Measurements from ENCODE around the gene IGF1. TPM values are rescaled to one million over a fixed set of nuclear protein-coding genes. Genes with fewer than 3 reads are reported as not detected.

The IGF1 gene
- polyA plus RNA-seq, 1 of the 3 experiments (the other 2 are of a cell fraction), result 0.07 TPM

GRCh38 chr12:102471556-102471955 lies 8.8 kb downstream of the IGF1 start:
- TF ChIP-seq MEF2A (IDR thresholded peaks at IDR 0.05; ENCODE audit: borderline replicate concordance, low read depth), result no peak
- no peak for TF ChIP-seq POLR2AphosphoS5 (IDR thresholded peaks at IDR 0.05; ENCODE audit: low read depth, low read length)
- no peak for TF ChIP-seq FOXM1 (IDR thresholded peaks at IDR 0.05; ENCODE audit: low read depth)
- TF ChIP-seq FOSL2 (IDR thresholded peaks at IDR 0.05; ENCODE audit: borderline replicate concordance, low read depth), result no peak
- no peak for TF ChIP-seq JUND (IDR thresholded peaks at IDR 0.05)
- Histone ChIP-seq H4K20me1 (ENCODE audit: insufficient read depth) (no peaks in the 10 kb centered on the region), H3F3A (replicated peaks; ENCODE audit: insufficient read depth) (no peaks in the 10 kb centered on the region), H3K79me2 (ENCODE audit: insufficient read depth) (no peaks in the 10 kb centered on the region), H3K27me3 (ENCODE audit: insufficient read depth) (no peaks in the 10 kb centered on the region), H3K9ac (no peak overlapping the region), H3K9me3 (no peaks in the 10 kb centered on the region), H3K9me2 (no peaks in the 10 kb centered on the region), H3K27ac (ENCODE audit: low read depth in 2 of 2, low read length in 1 of 2) (no peak overlapping the region; a peak in 1 of 4 replicates), H3K36me3 (replicated peaks in 1 of 2; ENCODE audit: control insufficient read depth in 1 of 2, insufficient read depth in 2 of 2, low read length in 1 of 2) (no peaks in the 10 kb centered on the region), H2AFZ (ENCODE audit: low read depth) (no peak overlapping the region), H3K4me2 (no peak overlapping the region), H3K4me3 (ENCODE audit: low read depth in 2 of 2, low read length in 1 of 2) (no peak overlapping the region), H3K4me1 (ENCODE audit: control insufficient read depth in 1 of 2, insufficient read depth in 2 of 2, low read depth in 1 of 2, low read length in 1 of 2) (peaks cover 0 to 5% of the 10 kb centered on the region in 2 experiments; a peak in 2 of 4 replicates)
- CTCF ChIA-PET, result interaction anchor here (0.8 to 2.6 kb wide), 2 partner anchors 12 to 301 kb away, joined by 3 to 15 read pairs; no protein-coding TSS in a partner anchor
- WGBS (ENCODE audit: low lambda C conversion rate), result 11% methylated on average over 2 of the region's 2 CpGs
- POLR2A ChIA-PET, result no interaction called here
- DNase-seq, result no peak

GRCh38 chr12:102470945-102471344 lies 9.4 kb downstream of the IGF1 start:
- Histone ChIP-seq H3K79me2 (ENCODE audit: insufficient read depth) (no peaks in the 10 kb centered on the region), H3K4me1 (ENCODE audit: control insufficient read depth in 1 of 2, insufficient read depth in 2 of 2, low read depth in 1 of 2, low read length in 1 of 2) (peaks cover 0 to 5% of the 10 kb centered on the region in 2 experiments; a peak in 2 of 4 replicates), H3K36me3 (replicated peaks in 1 of 2; ENCODE audit: control insufficient read depth in 1 of 2, insufficient read depth in 2 of 2, low read length in 1 of 2) (no peaks in the 10 kb centered on the region), H3K9ac (no peak overlapping the region), H4K20me1 (ENCODE audit: insufficient read depth) (no peaks in the 10 kb centered on the region), H3K4me3 (ENCODE audit: low read depth in 2 of 2, low read length in 1 of 2) (no peak overlapping the region), H3K27me3 (ENCODE audit: insufficient read depth) (no peaks in the 10 kb centered on the region), H3K27ac (ENCODE audit: low read depth in 2 of 2, low read length in 1 of 2) (no peak overlapping the region; a peak in 1 of 4 replicates), H3K9me3 (no peaks in the 10 kb centered on the region), H3F3A (replicated peaks; ENCODE audit: insufficient read depth) (no peaks in the 10 kb centered on the region), H3K9me2 (no peaks in the 10 kb centered on the region), H2AFZ (ENCODE audit: low read depth) (no peak overlapping the region), H3K4me2 (no peak overlapping the region)
- WGBS (ENCODE audit: low lambda C conversion rate), result 17% methylated on average over 3 of the region's 3 CpGs
- DNase-seq, result no peak
- ChIA-PET CTCF (interaction anchor here (0.8 to 2.6 kb wide), 2 partner anchors 13 to 300 kb away, joined by 3 to 15 read pairs; no protein-coding TSS in a partner anchor), POLR2A (no interaction called here)
- TF ChIP-seq NRF1 (IDR thresholded peaks at IDR 0.05; ENCODE audit: low read depth, low read length) (no peak), GATA2 (CRISPR knock-in tag; IDR thresholded peaks at IDR 0.05) (no peak), ZBTB33 (IDR thresholded peaks at IDR 0.05; ENCODE audit: borderline replicate concordance, low read depth) (no peak), MXI1 (IDR thresholded peaks at IDR 0.05; ENCODE audit: low read depth, low read length) (no peak), POLR2AphosphoS5 (IDR thresholded peaks at IDR 0.05; ENCODE audit: low read depth, low read length) (no peak), FOSL2 (IDR thresholded peaks at IDR 0.05; ENCODE audit: borderline replicate concordance, low read depth) (no peak), TAF1 (IDR thresholded peaks at IDR 0.05; ENCODE audit: borderline replicate concordance, low read depth, low read length) (no peak), REST (IDR thresholded peaks at IDR 0.05; ENCODE audit: low read depth, low read length) (no peak), ELF1 (IDR thresholded peaks at IDR 0.05) (no peak), SMC3 (IDR thresholded peaks at IDR 0.05; ENCODE audit: low read depth, low read length) (no peak), RXRA (IDR thresholded peaks at IDR 0.05; ENCODE audit: borderline replicate concordance, low read depth) (no peak)

Data from SK-N-SH (cell line).